Calu3 (cell line): Measurements from ENCODE around the gene FBXL4. TPM values are rescaled to one million over a fixed set of nuclear protein-coding genes. Genes with fewer than 3 reads are reported as not detected.
A peak's percentile ranks its signal among the peaks of the same experiment; 100 is the strongest.

Experiments
- BruUV-seq: library from RNA; stranded (reverse); fragments of 400-500 nt; replicated peaks from 2 replicates; lab custom pipeline; 2021; lab: Mats Ljungman, UMichigan
- CTCF ChIA-PET: fragments of 300-600 bp; sonication (Branson Sonifier 250); formaldehyde crosslinking; loops from one replicate; lab custom pipeline; 2022; ENCODE audit warnings: antibody characterized with exemption; lab: Charles Lee
- DNase-seq: peaks from one replicate; pipeline ENCODE4 v3.0.0; 2022
- H3K27ac Mint-ChIP-seq: one replicate; pipeline ENCODE4 v1.8.0; 2022; ENCODE audit warnings: mixed read lengths; ENCODE audit not compliant: unreplicated experiment
- H3K27me3 Mint-ChIP-seq: one replicate; pipeline ENCODE4 v1.8.0; 2022; ENCODE audit warnings: mixed read lengths; ENCODE audit not compliant: unreplicated experiment
- H3K36me3 Mint-ChIP-seq: one replicate; pipeline ENCODE4 v1.8.0; 2022; ENCODE audit warnings: mild to moderate bottlenecking, moderate library complexity, mixed read lengths; ENCODE audit not compliant: insufficient read depth, unreplicated experiment
- H3K4me1 Mint-ChIP-seq: one replicate; pipeline ENCODE4 v1.8.0; 2022; ENCODE audit warnings: mild to moderate bottlenecking, low read depth, mixed read lengths; ENCODE audit not compliant: unreplicated experiment
- H3K4me3 Mint-ChIP-seq: one replicate; pipeline ENCODE4 v1.8.0; 2022; ENCODE audit warnings: mild to moderate bottlenecking, low read depth, moderate library complexity, mixed read lengths; ENCODE audit not compliant: unreplicated experiment
- H3K9me3 Mint-ChIP-seq: one replicate; pipeline ENCODE4 v1.8.0; 2022; ENCODE audit warnings: low read depth, mixed read lengths; ENCODE audit not compliant: unreplicated experiment
- CTCF ChIP-seq: fragments of 200-600 bp; IDR thresholded peaks from one replicate; pipeline ENCODE4 v1.8.0; 2022; ENCODE audit warnings: antibody characterized with exemption; ENCODE audit not compliant: unreplicated experiment
- intact Hi-C: fragments of 100-400 bp; cut with micrococcal nuclease; formaldehyde crosslinking; loops from one replicate; pipeline ENCODE4 v1.10.0; 2022; ENCODE audit not compliant: unreplicated experiment
- total RNA-seq: library from RNA; stranded (reverse); gene quantifications from 2 replicates; pipeline ENCODE4 v1.2.3, GENCODE V29; 2022

FBXL4 gene
- total RNA-seq, 1 experiment from 2014 or later, result 13.1 TPM

GRCh38 chr6:98846021-98846380 lies 101.7 kb downstream of the FBXL4 start:
- no peak for TF ChIP-seq CTCF
- Mint-ChIP-seq H3K4me3 (peak overlapping the region; percentile 68), H3K9me3 (no peaks in the 10 kb centered on the region), H3K27ac (no peak overlapping the region), H3K4me1 (peaks cover 8% of the 10 kb centered on the region), H3K36me3 (peaks cover 11% of the 10 kb centered on the region), H3K27me3 (peaks cover 52% of the 10 kb centered on the region)
- BruUV-seq, result no TSS peak
- no peak for DNase-seq
- intact Hi-C loops, result loop anchor here (5.0 to 10.0 kb wide), 3 partner anchors 399 to 1349 kb away; no protein-coding TSS in a partner anchor
- CTCF ChIA-PET, result no interaction called here

GRCh38 chr6:98845211-98846020 lies 102.3 kb downstream of the FBXL4 start:
- BruUV-seq, result no TSS peak
- TF ChIP-seq CTCF, result peak; percentile 76

DNA sequence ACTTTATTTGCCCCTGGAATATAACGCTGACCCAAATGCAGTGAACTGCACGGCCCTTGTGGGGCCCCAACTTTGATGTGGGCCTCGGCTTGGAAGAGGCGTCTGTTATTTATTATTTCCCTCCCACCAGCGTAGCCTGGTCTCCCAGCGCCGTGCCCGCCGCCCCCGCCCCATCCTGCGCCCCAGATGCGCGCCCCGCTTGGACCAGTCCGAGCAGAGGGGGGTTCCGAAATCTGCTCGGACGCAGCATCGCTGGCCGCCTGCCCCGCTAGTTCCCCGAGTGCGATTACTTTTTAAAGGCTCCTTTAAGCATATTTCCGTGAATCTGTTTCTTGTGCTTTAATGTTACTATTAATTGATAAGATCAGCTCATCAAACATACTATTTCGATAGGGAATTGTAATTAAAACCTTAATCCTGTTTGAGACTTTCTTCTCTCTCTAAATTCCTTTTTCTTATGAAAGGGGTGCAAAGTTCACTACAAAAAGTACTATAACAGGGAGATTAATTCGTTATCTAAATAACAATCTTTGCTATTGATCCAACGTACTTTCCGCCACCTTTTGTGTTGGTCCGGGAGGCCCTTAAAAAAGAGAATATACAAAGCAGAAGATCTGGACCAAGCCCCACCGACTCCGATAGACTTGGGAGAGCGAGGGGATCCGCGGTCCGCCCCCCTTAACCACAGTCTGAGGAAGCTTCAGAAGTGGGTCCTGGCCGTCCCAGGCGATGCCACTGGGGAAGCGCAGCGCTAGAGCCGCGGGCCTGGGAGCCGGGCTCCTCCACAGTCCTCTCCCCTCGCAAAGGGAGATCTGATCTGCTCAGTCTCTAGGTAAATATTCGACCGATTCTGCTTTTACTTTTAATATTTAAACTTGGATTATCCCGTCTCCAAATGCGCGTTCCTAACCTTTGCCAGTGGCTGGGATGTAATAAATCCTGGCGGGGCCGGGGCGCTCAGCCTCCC lies 103.2 kb downstream of the FBXL4 start:
- Mint-ChIP-seq H3K36me3 (peaks cover 11% of the 10 kb centered on the region), H3K4me3 (peak overlapping the region; percentile 68), H3K4me1 (peaks cover 8% of the 10 kb centered on the region), H3K27ac (no peak overlapping the region), H3K27me3 (peaks cover 67% of the 10 kb centered on the region), H3K9me3 (no peaks in the 10 kb centered on the region)
- intact Hi-C loops, result loop anchor here (1.0 to 10.0 kb wide), 6 partner anchors 75 to 1777 kb away; no protein-coding TSS in a partner anchor
- DNase-seq, result no peak
- TF ChIP-seq CTCF, result no peak
- BruUV-seq, result no TSS peak
- CTCF ChIA-PET, result no interaction called here

More at GRCh38 chr6:98845211-98846020, 102.3 kb downstream of the FBXL4 start:
- Mint-ChIP-seq H3K4me3 (peak overlapping the region; percentile 68), H3K27me3 (peaks cover 58% of the 10 kb centered on the region), H3K27ac (no peak overlapping the region), H3K36me3 (peaks cover 11% of the 10 kb centered on the region), H3K9me3 (no peaks in the 10 kb centered on the region), H3K4me1 (peaks cover 8% of the 10 kb centered on the region)
- peak; percentile 83 for DNase-seq
- CTCF ChIA-PET, result interaction anchor here (0.6 kb wide), 1 partner anchor 76 kb away, joined by 3 read pairs; no protein-coding TSS in a partner anchor
- intact Hi-C loops, result loop anchor here (1.0 to 10.0 kb wide), 5 partner anchors 76 to 1348 kb away; no protein-coding TSS in a partner anchor
